HG02763 (cell line): ENCODE results near the gene TBC1D19.
"Not testable (repeated sequence)": the region's sequence is repeated elsewhere in the genome, so short reads cannot be mapped to it uniquely, and the experiment has no call there.

Experiments
- ATAC-seq: cut with Tn5 transposase; IDR thresholded peaks from one replicate; pipeline ENCODE4 v1.9.1; 2021; ENCODE audit warnings: mild to moderate bottlenecking, moderate library complexity; ENCODE audit not compliant: unreplicated experiment

TBC1D19 gene

GRCh38 chr4:26679040-26679695 is 95.3 kb downstream of the TBC1D19 start:
- not testable (repeated sequence) for ATAC-seq

- ATAC-seq = no peak
Observed at GRCh38 chr4:26682436-26682835, 98.6 kb downstream of the TBC1D19 start.

- ATAC-seq = no peak
Observed at GRCh38 chr4:26685250-26685649, 101.4 kb downstream of the TBC1D19 start.

- ATAC-seq = no peak
Observed at GRCh38 chr4:26687728-26688127, 103.8 kb downstream of the TBC1D19 start.

GRCh38 chr4:26690506-26690905 is 106.6 kb downstream of the TBC1D19 start:
- no peak for ATAC-seq

GRCh38 chr4:26692014-26692726 is 108.3 kb downstream of the TBC1D19 start:
- ATAC-seq = no peak

- ATAC-seq = not testable (repeated sequence)
Observed at GRCh38 chr4:26694131-26694530, 110.2 kb downstream of the TBC1D19 start.

- no peak for ATAC-seq
Observed at GRCh38 chr4:26700110-26700509, 116.2 kb downstream of the TBC1D19 start.

- ATAC-seq = no peak
Observed at GRCh38 chr4:26701095-26701494, 117.2 kb downstream of the TBC1D19 start.

- no peak for ATAC-seq
Observed at GRCh38 chr4:26701786-26702227, 117.9 kb downstream of the TBC1D19 start.

GRCh38 chr4:26707342-26707741 is 123.5 kb downstream of the TBC1D19 start:
- no peak for ATAC-seq

- ATAC-seq = no peak
Observed at GRCh38 chr4:26709246-26709645, 125.4 kb downstream of the TBC1D19 start.

- ATAC-seq = no peak
Observed at GRCh38 chr4:26713563-26714151, 129.8 kb downstream of the TBC1D19 start.

GRCh38 chr4:26715636-26716242 is 131.9 kb downstream of the TBC1D19 start:
- no peak for ATAC-seq

GRCh38 chr4:26717332-26717731 is 133.4 kb downstream of the TBC1D19 start:
- no peak for ATAC-seq

- no peak for ATAC-seq
Observed at GRCh38 chr4:26719954-26720552, 136.2 kb downstream of the TBC1D19 start.

GRCh38 chr4:26721685-26722084 is 137.8 kb downstream of the TBC1D19 start:
- no peak for ATAC-seq

GRCh38 chr4:26723216-26723615 is 139.3 kb downstream of the TBC1D19 start:
- peak; percentile 94 for ATAC-seq

- ATAC-seq = no peak
Observed at GRCh38 chr4:26724534-26724933, 140.7 kb downstream of the TBC1D19 start.

GRCh38 chr4:26726655-26727387 is 142.9 kb downstream of the TBC1D19 start:
- ATAC-seq = no peak

GRCh38 chr4:26727844-26728243 is 144.0 kb downstream of the TBC1D19 start:
- no peak for ATAC-seq
